HG03432 (cell line): Measurements from ENCODE around the gene MAN1B1.

Experiments used
- ATAC-seq: cut with Tn5 transposase; IDR thresholded peaks from one replicate; pipeline ENCODE4 v1.9.1; 2021; ENCODE audit warnings: mild to moderate bottlenecking, moderate library complexity; ENCODE audit not compliant: unreplicated experiment

MAN1B1 gene

GRCh38 chr9:137086531-137087408, at the start of gene MAN1B1:
MAN1B1 (plus strand) TSS chr9:137086985; CDS start chr9:137087000, 15 bp downstream.
- ATAC-seq, result peak; percentile 80

DNA sequence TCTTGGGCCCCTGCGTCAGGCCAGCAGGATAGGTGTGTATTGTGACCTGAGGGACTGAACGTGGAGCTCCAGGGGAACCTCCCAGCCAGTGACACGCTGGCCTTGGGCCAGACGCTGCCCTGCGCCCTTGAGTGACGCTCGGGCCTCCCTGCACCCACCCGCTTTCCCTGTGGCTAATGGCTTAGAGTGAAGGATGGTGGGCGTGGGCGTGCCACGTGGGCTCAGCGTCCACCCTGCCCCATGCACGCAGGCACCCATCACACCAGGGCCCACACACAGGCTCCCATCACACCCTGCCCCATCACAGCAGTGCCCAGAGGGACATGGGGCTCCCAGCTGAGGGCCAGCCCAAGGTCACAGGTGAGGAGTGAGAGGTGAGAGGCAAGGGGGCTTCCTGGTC, 49.8 kb upstream of the MAN1B1 start:
- ATAC-seq, result no peak

DNA sequence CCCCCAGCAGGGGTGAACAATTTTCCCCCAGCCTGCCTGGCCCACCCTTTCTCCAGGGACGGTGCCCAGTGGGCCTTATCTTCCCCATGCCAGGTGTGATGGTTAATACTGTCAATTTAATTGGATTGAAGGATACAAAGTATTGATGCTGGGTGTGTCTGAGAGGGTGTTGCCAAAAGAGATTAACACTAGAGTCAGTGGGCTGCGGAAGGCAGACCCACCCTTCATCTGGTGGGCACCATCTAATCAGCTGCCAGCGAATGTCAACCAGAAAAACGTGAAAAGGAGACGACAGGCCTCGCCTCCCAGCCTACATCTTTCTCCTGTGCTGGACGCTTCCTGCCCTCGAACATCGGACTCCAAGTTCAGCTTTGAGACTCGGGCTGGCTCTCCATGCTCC, 49.3 kb upstream of the MAN1B1 start:
- no peak for ATAC-seq

- ATAC-seq, result no peak
Observed at GRCh38 chr9:137038916-137039315, 47.9 kb upstream of the MAN1B1 start.

DNA sequence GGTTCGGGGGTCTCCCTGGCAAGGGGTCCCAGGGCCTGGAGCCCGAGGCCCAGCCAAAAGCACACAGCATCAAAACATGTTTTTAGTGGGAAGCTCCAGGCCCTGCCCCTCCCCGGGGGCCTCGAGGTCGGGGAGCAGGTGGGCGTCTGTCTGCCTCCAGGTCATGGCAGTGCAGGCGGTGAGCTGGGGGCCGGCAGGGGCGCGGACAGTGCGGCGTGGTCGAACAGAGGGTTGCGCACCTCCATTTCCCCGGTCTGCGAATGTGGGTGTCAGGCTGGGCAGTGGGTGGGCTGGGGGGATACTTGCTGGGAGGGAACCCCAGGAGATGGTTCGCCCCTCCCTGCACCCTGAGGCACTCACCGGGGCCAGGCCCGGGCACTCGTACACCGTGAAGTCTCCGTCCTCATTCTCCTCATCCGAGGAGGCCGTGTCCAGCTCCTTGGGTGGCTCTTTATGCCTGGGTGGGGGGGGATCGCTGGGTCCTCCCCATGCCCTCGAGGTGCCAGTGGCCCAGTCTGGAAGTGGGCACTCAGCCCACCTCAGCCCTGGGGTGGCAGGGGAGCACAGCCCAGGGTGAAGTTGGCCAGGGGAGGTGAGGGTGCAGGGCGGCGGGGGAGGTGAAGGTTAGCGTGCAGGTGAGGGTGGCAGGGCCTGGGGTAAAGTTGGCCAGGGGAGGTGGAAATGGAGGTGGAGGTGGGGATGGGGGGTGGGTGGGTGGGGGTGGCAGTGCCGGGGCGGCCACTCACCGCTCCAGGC, 47.0 kb upstream of the MAN1B1 start:
- ATAC-seq, result no peak

DNA sequence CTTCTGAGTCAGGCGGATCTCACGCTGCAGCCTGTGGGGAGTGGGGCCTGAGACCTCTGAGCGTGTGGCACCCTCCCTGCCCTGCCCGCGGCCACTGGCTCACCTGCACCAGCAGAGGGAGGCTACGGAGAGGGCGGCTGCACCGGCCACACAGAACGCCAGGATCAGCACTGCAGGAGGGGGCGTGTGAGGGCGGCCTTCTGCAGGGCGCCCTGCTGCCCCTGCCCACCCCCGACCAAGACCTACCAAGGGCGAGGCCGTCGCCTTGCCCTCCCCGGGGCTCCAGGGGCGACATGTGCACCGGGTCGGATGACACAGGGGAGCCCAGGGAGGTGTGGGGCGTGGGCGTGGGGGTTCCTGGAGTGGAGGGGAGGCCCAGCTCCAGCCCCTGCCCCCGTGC, 46.2 kb upstream of the MAN1B1 start:
- no peak for ATAC-seq

DNA sequence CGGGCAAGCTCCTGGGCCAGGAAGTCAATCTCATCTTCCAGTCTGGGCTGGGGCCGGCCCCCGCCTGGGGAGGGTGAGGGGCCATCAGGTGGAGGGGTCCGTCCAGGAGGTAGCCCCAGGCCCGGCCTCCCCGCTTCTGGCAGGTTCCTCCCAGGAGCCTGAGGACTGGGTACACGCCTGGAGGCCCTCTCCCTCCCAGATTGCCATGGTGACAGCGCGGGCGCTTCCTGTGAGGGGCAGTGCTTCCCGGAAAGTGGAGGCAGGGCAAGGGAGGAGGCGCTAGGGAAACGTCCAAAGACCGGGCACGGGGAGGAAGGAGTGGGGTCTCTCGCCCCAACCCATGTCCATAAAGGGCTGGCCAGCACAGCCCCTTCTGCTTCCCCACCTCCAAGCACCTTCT, 45.7 kb upstream of the MAN1B1 start:
- ATAC-seq, result no peak

DNA sequence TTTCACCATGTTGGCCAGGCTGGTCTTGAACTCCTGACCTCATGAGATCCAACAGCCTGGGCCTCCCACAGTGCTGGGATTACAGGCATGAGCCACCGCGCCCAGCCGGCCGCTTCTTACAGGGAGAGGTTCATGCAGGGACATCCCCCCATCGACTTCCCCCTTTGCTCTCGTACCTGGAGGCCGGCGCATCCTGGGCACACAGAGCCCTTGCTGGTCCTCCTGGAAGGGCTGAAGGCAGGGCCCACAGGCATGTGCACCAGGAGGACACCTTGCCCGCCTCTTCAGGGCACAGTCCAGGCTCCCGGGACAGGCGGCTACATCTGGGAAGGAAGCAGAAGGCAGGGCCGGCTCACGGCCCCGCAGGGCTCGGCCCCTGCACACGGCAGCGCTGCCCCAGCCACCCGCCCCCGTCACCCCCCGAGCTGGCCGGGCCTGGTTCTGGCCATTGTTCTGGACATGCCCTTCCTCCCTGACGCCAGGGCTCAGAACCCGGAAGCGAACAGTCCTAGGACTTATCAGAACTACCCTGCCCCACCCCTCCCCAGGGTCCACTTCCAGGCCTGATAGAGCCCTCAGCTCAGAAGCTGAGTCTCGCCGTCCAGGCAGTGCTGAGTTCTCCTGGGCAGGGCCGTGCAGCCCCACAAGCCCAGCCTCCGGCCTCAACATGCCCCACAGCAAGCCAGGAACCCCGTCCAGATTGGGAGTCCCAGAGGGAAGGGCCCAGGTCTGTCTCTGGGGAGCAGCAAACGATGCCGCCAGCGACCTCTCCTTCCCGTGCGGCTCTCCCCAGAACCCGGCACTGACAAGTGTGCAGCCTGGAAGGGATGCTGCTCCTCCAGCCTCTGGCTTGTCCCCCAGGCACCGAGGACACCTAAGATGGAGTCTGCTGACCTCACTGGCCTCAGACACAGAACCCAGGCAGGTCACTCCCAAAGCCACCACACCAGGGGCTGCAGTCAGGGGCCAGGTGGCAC, 43.7 kb upstream of the MAN1B1 start:
- no peak for ATAC-seq

GRCh38 chr9:137044037-137044436, 42.7 kb upstream of the MAN1B1 start:
- ATAC-seq, result no peak

DNA sequence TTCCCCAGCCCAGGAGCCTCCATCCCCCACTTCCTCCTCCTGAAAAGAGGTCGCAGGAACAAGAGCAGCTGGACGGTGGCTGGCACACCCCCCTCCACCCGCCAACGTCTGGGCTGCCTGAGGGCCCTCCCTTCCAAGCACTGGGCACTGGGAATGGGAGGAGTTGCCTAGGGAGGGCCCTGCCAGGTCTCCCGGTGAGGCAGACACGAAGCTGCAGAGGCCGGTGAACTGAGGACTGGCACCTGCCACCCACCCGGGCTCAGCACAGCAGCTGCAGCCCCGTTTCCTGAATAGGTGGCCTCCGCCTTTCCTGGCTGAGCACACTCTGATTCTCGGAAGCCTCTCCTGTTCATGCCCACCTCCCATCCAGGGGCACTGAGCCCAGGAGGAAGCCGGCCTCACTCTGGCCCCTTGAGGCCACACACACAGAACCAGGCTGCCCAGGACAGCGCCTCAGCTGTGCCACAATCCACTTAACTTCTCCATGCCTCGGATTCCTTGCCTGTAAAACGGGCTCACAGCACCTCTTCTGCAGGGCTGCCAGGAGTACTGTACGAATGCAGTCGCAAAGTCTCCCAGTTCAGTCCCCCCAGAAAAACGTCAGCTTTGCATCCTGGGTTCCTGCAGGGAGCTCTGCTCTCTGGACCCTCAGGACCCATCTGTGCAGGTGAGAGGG, 42.1 kb upstream of the MAN1B1 start:
- ATAC-seq, result no peak

GRCh38 chr9:137045294-137046087, 41.3 kb upstream of the MAN1B1 start:
- no peak for ATAC-seq

GRCh38 chr9:137046088-137046787, 40.5 kb upstream of the MAN1B1 start, which contains the start of gene NPDC1:
NPDC1 (minus strand) TSS chr9:137046177; CDS start chr9:137045989, 188 bp downstream.
- ATAC-seq, result no peak

GRCh38 chr9:137048655-137049543, 37.9 kb upstream of the MAN1B1 start:
- ATAC-seq, result no peak

- no peak for ATAC-seq
Observed at GRCh38 chr9:137049544-137050449, 37.0 kb upstream of the MAN1B1 start.

GRCh38 chr9:137050570-137050969, 36.2 kb upstream of the MAN1B1 start:
- ATAC-seq, result no peak

GRCh38 chr9:137051145-137051724, 35.5 kb upstream of the MAN1B1 start:
- no peak for ATAC-seq
